Peyer's patch (tissue), 4 donors: ENCODE measurements around the gene HOXA11. TPM values are rescaled to one million over a fixed set of nuclear protein-coding genes. Genes with fewer than 3 reads are reported as not detected.

Experiments
- DNase-seq, 3 donors: peaks; one replicate each; pipeline ENCODE4 v3.0.0-alpha.2; 2017 to 2019
- H3K27ac ChIP-seq, 4 donors: fragments of 200-600 bp; sonication (generic); one replicate each; pipeline ENCODE4 v1.5.1; 2016 to 2019
- H3K27me3 ChIP-seq, 2 donors: fragments of 200-600 bp; sonication (generic); one replicate each; pipeline ENCODE4 v1.5.1; 2019
- H3K36me3 ChIP-seq, 3 donors: fragments of 200-600 bp; sonication (generic); one replicate each; pipeline ENCODE4 v1.5.1; 2016 to 2019
- H3K4me1 ChIP-seq, 4 donors: fragments of 200-600 bp; sonication (generic); one replicate each; pipeline ENCODE4 v1.5.1; 2016 to 2019
- H3K4me3 ChIP-seq, 4 donors: fragments of 200-600 bp; sonication (generic); 1 replicate in 3 of 4; 2 replicates in 1 of 4; pipeline ENCODE4 v1.5.1; 2016 to 2019; ENCODE audit warnings: mild to moderate bottlenecking in 1 of 4
- H3K9me3 ChIP-seq, 4 donors: fragments of 200-600 bp; sonication (generic); one replicate each; pipeline ENCODE4 v1.5.1; 2016 to 2019; ENCODE audit warnings: mild to moderate bottlenecking in 1 of 4
- POLR2A ChIP-seq, 2 donors: fragments of 450-650 bp; IDR thresholded peaks; one replicate each; pipeline ENCODE4 v1.5.1; 2017; ENCODE audit warnings: antibody characterized with exemption in 2 of 2, mild to moderate bottlenecking in 2 of 2, moderate library complexity in 2 of 2
- total RNA-seq, 4 donors: library from RNA; depleted of rRNA; stranded (reverse); fragments of >200 nt; gene quantifications; one replicate each; pipeline ENCODE4 v1.1.0, GENCODE V29; 2016
- TF ChIP-seq, protein P1 (sequence below), 6 experiments: fragments of 450-650 bp in 4 of 6; fragments of 200-600 bp in 2 of 6; sonication (generic) in 1 of 6; IDR thresholded peaks; one replicate each; pipeline ENCODE4 v1.5.1; 2017 to 2019; ENCODE audit warnings: antibody characterized with exemption in 6 of 6, mild to moderate bottlenecking in 3 of 6, moderate library complexity in 1 of 6

The HOXA11 gene
- total RNA-seq, 4 donors from 2014 or later: not detected

DNA sequence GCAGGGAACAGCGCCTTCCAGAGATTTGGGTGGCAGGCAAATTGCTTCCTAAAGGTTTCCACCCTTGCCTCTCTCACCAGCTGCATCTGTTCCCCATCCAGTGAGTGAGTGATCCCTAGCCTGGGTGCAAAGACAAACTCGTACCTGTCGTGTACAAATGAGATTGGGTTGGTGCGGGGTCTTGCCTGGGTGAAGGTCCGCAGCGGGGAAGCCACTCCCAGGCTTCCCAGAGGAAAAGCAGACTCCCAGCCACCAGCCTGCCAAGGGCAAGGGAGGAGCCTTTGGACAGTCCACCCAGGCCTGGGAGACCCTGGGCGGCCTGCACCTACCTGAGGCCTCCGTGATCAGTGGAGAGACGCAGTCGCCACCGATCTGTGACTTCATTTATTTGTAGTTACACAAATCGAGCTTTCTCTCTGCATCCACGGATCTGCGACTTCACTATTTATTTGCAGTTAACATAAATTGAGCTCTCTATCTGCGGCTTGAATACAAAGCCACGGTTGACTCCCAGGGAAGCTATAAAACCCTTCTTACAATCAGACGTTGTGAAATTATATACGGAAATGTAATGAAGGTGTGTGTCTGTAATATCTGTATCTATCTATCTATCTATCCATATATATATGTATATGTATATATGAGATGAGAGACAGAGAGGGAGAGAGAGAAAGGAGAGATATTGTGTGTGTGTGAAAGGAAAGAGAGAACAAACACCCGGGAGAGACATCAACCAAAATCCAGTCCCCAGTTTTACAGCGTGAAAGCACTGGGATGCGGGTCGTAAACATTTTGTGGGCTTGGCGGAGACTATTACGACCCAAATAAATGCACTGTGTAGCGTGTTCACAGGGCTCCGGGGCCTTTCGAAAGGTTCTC lies 25.5 kb downstream of the HOXA11 start:
- H3K4me3 ChIP-seq: peak overlapping the region in 2 of 4 donors; percentile 74 to 81
- H3K36me3 ChIP-seq: no peaks in the 10 kb centered on the region
- peaks cover under 1 to 50% (median 12%) of the 10 kb centered on the region in 4 donors for H3K4me1 ChIP-seq
- TF ChIP-seq POLR2A (IDR thresholded peaks at IDR 0.05): no peak
- TF ChIP-seq, protein P1, sequence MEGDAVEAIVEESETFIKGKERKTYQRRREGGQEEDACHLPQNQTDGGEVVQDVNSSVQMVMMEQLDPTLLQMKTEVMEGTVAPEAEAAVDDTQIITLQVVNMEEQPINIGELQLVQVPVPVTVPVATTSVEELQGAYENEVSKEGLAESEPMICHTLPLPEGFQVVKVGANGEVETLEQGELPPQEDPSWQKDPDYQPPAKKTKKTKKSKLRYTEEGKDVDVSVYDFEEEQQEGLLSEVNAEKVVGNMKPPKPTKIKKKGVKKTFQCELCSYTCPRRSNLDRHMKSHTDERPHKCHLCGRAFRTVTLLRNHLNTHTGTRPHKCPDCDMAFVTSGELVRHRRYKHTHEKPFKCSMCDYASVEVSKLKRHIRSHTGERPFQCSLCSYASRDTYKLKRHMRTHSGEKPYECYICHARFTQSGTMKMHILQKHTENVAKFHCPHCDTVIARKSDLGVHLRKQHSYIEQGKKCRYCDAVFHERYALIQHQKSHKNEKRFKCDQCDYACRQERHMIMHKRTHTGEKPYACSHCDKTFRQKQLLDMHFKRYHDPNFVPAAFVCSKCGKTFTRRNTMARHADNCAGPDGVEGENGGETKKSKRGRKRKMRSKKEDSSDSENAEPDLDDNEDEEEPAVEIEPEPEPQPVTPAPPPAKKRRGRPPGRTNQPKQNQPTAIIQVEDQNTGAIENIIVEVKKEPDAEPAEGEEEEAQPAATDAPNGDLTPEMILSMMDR (IDR thresholded peaks at IDR 0.05): no peak
- peak in 2 of 3 donors; percentile 53 to 67 for DNase-seq
- H3K27me3 ChIP-seq: no peaks in the 10 kb centered on the region
- H3K9me3 ChIP-seq: peaks cover 0 to 7% (median 0%) of the 10 kb centered on the region in 4 donors
- H3K27ac ChIP-seq: peak overlapping the region in 3 of 4 donors; percentile 76 to 93 (median 91)

DNA sequence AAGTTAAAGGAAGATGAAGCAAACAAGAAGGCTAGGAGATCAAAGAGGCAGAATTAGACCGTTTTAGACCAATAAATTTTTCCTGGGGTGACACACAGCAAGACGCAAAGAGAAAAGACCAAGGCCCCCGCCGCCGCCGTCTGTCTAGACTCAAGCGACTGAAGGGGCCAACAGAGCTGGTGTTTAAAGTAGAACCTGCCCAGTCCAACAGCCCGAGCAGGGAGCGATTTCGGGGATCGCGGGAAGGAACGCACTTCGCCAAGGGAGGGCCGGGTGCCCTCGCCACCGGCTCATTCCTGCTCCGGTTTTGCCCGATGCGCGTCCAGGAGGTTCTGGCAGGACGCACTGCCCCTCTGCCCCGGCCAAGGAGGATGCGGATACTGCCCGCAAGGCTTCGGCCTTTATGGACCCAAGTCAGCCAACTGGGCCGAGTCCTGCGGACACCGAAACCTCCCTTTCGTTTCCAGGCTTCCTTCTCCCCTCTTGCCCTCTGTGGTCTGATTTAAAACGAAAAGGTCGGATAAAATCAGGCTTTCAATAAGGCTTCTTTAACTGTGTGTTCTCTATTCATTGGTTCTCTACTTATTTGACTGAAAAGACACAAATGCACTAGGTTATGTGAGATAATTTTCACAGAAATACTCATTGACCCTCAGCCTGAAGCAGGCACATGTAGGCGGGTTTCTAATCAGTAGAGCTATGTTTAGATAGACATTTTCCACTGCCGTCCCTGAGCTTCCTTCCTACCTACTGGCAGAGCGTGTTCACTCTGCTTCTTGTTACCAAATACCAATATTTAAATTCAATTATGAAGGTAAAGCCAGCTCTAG lies 26.4 kb downstream of the HOXA11 start:
- Histone ChIP-seq H3K27me3 (no peaks in the 10 kb centered on the region), H3K36me3 (no peaks in the 10 kb centered on the region), H3K4me1 (peaks cover 3 to 58% (median 12%) of the 10 kb centered on the region in 4 donors), H3K27ac (peak overlapping the region in 3 of 4 donors; percentile 76 to 93 (median 91)), H3K9me3 (peaks cover 0 to 7% (median 0%) of the 10 kb centered on the region in 4 donors), H3K4me3 (peak overlapping the region in 2 of 4 donors; percentile 74 to 81)
- peak in 2 of 3 donors; percentile 47 to 67 for DNase-seq
- TF ChIP-seq, protein P1 (IDR thresholded peaks at IDR 0.05): no peak
- TF ChIP-seq POLR2A (IDR thresholded peaks at IDR 0.05): no peak

DNA sequence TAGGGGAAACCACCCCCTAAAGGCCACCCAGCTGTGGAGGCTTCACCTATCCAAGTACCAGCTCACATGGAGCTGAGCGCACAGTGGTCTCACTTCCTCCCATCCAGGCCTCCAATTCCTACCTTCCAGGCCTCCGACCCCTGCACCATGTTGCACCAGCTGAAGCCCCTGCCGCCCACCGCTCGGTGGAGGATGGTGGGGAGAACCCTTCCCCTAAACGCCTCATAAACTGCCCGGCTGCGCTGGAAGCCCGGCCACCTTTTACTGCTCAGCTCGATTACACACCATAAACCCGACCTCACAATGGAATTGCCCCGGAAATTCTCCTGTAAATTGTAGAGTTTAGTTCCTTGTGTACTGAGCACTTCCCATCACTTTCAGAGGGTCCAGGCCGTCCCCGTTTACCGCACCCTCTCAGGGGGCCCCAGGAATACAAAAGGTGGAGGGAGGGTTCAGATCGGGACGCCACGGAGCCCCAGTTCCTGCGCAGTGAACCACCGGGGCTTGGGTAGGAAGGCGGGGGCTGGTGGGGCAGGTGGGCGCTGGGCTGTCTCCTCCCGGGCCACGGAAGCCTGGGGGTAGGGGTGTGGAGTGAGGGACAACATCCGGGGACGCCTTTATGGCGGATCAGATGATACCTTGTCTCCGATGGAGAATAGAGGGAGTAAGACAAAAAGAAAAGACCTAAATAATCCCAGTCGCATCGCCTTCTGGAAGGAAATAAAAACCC lies 27.2 kb downstream of the HOXA11 start:
- TF ChIP-seq, protein P1 (IDR thresholded peaks at IDR 0.05): no peak
- no peak for TF ChIP-seq POLR2A (IDR thresholded peaks at IDR 0.05)
- no peaks in the 10 kb centered on the region for H3K36me3 ChIP-seq
- H3K4me3 ChIP-seq: peak overlapping the region in 2 of 4 donors; percentile 74 to 81
- H3K27me3 ChIP-seq: no peaks in the 10 kb centered on the region
- peak in 2 of 3 donors; percentile 47 to 70 for DNase-seq
- H3K9me3 ChIP-seq: peaks cover 0 to 7% (median 0%) of the 10 kb centered on the region in 4 donors
- peaks cover 3 to 66% (median 12%) of the 10 kb centered on the region in 4 donors for H3K4me1 ChIP-seq
- peak overlapping the region in 3 of 4 donors; percentile 76 to 93 (median 91) for H3K27ac ChIP-seq

DNA sequence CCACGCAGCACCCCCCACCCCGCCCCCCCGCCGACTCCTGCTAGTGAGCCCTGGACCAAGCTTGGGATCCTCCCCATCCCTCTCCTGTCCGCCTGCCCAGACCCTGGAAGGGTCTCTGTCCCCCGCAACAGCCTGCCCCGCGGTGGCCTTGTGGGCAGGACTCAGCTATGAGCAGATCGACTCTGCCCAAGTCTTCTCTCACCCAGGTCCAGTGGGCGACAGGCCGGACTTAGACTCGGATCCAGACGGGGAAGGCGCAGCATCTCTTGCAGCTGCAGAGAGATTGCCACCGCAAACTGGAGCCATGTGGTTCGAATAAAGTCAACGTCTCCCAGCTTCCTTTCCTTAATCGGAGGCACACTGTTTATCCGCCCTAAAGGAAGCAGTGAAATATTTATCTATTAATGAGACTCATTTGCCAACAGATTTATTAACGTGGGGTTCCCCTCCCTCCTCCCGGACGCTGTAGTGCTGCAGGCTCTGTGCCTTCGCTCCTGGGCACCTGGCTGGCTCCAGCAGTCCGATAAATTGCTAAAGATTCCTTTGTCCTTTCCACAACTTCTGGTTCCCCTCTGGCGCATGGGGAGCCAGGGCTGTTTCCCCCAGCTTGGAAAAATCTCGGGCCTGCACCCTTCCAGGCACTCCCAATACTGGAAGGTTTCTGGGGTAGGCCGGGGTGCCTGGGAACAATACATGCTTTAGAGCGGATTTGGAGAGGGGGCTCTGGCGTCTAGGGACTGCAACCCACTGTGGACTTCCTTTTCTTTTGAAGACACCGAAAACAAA lies 27.9 kb downstream of the HOXA11 start:
- peak overlapping the region; percentile 33 to 81 (median 55) for H3K4me3 ChIP-seq
- H3K27me3 ChIP-seq: no peaks in the 10 kb centered on the region
- peak; percentile 9 to 64 (median 45) for DNase-seq

More for the DNA sequence above, 27.9 kb downstream of the HOXA11 start:
- peaks cover 3 to 66% (median 12%) of the 10 kb centered on the region in 4 donors for H3K4me1 ChIP-seq
- peak overlapping the region; percentile 69 to 93 (median 84) for H3K27ac ChIP-seq
- no peaks in the 10 kb centered on the region for H3K36me3 ChIP-seq
- TF ChIP-seq, protein P1 (IDR thresholded peaks at IDR 0.05): no peak
- H3K9me3 ChIP-seq: peaks cover 0 to 7% (median 0%) of the 10 kb centered on the region in 4 donors
